HG02759 (cell line): ENCODE results near the gene ANO9.

ENCODE experiments used
- ATAC-seq: cut with Tn5 transposase; IDR thresholded peaks from one replicate; pipeline ENCODE4 v1.9.1; 2021; ENCODE audit warnings: mild to moderate bottlenecking, moderate library complexity; ENCODE audit not compliant: unreplicated experiment

Gene ANO9

GRCh38 chr11:441418-442274 lies at the start of gene ANO9:
Gene ANO9, minus strand, starts transcription at chr11:442011. Its CDS starts 85 bp downstream, at chr11:441926.
- peak; percentile 72 for ATAC-seq

GRCh38 chr11:491358-491757 lies 49.5 kb upstream of the ANO9 start:
- ATAC-seq, result no peak

- no peak for ATAC-seq
Observed at GRCh38 chr11:490930-491260, 49.1 kb upstream of the ANO9 start.

- ATAC-seq, result no peak
Observed at GRCh38 chr11:490186-490929, 48.5 kb upstream of the ANO9 start.

GRCh38 chr11:489610-490185 lies 47.9 kb upstream of the ANO9 start:
- ATAC-seq, result no peak

- no peak for ATAC-seq
Observed at GRCh38 chr11:488992-489391, 47.2 kb upstream of the ANO9 start.

GRCh38 chr11:488579-488978 lies 46.8 kb upstream of the ANO9 start:
- no peak for ATAC-seq

- no peak for ATAC-seq
Observed at GRCh38 chr11:488062-488461, 46.3 kb upstream of the ANO9 start.

- no peak for ATAC-seq
Observed at GRCh38 chr11:487571-488021, 45.8 kb upstream of the ANO9 start.

- ATAC-seq, result no peak
Observed at GRCh38 chr11:486189-486588, 44.4 kb upstream of the ANO9 start.

GRCh38 chr11:484616-485015 lies 42.8 kb upstream of the ANO9 start:
- no peak for ATAC-seq

GRCh38 chr11:479311-479710 lies 37.5 kb upstream of the ANO9 start:
- no peak for ATAC-seq

- ATAC-seq, result no peak
Observed at GRCh38 chr11:477052-477715, 35.4 kb upstream of the ANO9 start.

GRCh38 chr11:476416-476815 lies 34.6 kb upstream of the ANO9 start:
- ATAC-seq, result no peak

- ATAC-seq, result no peak
Observed at GRCh38 chr11:475941-476340, 34.1 kb upstream of the ANO9 start.

GRCh38 chr11:474914-475506 lies 33.2 kb upstream of the ANO9 start:
- ATAC-seq, result no peak

GRCh38 chr11:473962-474785 lies 32.4 kb upstream of the ANO9 start:
- no peak for ATAC-seq

- no peak for ATAC-seq
Observed at GRCh38 chr11:473415-473814, 31.6 kb upstream of the ANO9 start.

GRCh38 chr11:472816-473215 lies 31.0 kb upstream of the ANO9 start:
- no peak for ATAC-seq

- ATAC-seq, result no peak
Observed at GRCh38 chr11:472272-472671, 30.5 kb upstream of the ANO9 start.
